Measurements from ENCODE around the gene PDCL2. TPM values are rescaled to one million over a fixed set of nuclear protein-coding genes. Genes with fewer than 3 reads are reported as not detected.

PDCL2 gene
- total RNA-seq, 1 experiment from 2014 or later, result not detected

DNA sequence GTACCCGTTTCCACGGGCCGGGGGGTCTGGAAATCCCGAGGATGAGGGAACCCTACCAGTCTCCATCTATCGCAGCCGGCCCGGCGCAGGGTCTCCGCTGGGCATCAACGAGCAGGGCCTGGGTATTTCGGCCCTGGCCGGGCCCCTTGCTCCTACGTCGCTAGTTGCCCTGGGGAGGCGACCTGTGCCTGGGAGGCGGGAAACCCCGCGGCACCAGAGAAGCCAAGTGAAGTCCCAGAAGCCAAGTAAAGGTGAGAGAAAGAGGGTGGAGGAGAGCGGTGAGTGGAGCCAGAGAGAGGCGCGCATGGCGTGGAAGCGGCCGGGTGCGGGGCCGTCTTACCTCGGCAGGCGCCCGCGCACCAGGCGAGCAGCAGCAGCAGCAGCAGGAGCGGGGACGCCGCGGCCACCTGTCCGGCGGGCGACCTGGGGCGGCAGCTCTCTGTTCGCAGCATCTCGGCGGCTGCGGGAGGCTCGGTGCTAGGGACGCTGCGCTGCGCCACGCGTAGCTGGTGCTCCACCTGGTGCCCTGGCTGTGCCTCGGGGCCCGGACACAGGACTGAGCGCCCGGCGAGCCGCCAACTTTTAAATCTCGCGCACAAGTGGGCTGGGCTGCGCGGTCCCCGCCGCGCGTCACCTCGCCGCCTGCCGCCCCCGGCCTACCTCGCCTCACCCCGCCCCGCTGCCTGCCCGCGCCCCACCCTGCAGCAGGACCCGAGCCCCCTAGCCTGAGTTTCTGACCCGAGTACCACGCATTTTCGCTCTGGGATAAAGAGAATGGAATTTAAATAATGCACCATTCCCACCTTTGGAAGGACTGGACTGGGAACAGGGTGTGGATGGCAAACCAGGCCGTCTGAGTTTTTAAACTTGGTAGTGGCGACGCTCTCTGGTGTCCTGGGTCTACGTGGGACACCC, 44.0 kb upstream of the PDCL2 start, which contains the start of gene NMU:
TSS of gene NMU (minus strand) at position 558 of the 915 bp plus-strand sequence. CDS start at position 452, 106 bp downstream.
- H3K79me2 ChIP-seq (ENCODE audit: low read length), result 0 out of 2 replicates have a peak, but pooled peaks cover 6% of the 10 kb centered on the region
- DNase-seq, result peak; percentile 79
- peak within 1 kb of the TSS; percentile 86 for H3K4me2 ChIP-seq (ENCODE audit: low read length)
- H3K9me3 ChIP-seq (ENCODE audit: low read length), result no peaks in the 10 kb centered on the region
- no TSS peak for BruUV-seq (replicated peaks)
- no peaks in the 10 kb centered on the region for H3K27me3 ChIP-seq (ENCODE audit: low read length)
- intact Hi-C loops (cut with micrococcal nuclease), result loop anchor here (2.0 to 10.0 kb wide), 5 partner anchors 84 to 664 kb away; no protein-coding TSS in a partner anchor
- peak within 1 kb of the TSS; percentile 69 for H3K4me3 ChIP-seq (ENCODE audit: low read length)
- no peaks in the 10 kb centered on the region for H3K9me2 ChIP-seq (replicated peaks; ENCODE audit: low read length)
- no peak within 1 kb of the TSS for H3K27ac ChIP-seq (ENCODE audit: low read length)
- POLR2A ChIA-PET (ENCODE audit: unreplicated experiment), result no interaction called here
- CTCF ChIA-PET, result interaction anchor here (0.6 to 1.0 kb wide), 2 partner anchors 191 to 665 kb away, joined by 3 to 4 read pairs; no protein-coding TSS in a partner anchor
- H3K4me1 ChIP-seq (ENCODE audit: insufficient read depth, low read length), result peaks cover 13% of the 10 kb centered on the region
- no peaks in the 10 kb centered on the region for H3K36me3 ChIP-seq (ENCODE audit: low read depth, low read length)
- ATAC-seq, result peak; percentile 84
- H3K9ac ChIP-seq (ENCODE audit: low read length), result peak within 1 kb of the TSS; percentile 32; the same call in 1 of the 2 replicates
- no peaks in the 10 kb centered on the region for H3F3A ChIP-seq (ENCODE audit: low read length, unreplicated experiment)
- peak within 1 kb of the TSS; percentile 88 for H2AFZ ChIP-seq (ENCODE audit: low read length)
- no peaks in the 10 kb centered on the region for H4K20me1 ChIP-seq (ENCODE audit: low read length)
- TF ChIP-seq EZH2 (IDR thresholded peaks at IDR 0.05; ENCODE audit: low read length, unreplicated experiment), result no peak
- TF ChIP-seq, protein P1, sequence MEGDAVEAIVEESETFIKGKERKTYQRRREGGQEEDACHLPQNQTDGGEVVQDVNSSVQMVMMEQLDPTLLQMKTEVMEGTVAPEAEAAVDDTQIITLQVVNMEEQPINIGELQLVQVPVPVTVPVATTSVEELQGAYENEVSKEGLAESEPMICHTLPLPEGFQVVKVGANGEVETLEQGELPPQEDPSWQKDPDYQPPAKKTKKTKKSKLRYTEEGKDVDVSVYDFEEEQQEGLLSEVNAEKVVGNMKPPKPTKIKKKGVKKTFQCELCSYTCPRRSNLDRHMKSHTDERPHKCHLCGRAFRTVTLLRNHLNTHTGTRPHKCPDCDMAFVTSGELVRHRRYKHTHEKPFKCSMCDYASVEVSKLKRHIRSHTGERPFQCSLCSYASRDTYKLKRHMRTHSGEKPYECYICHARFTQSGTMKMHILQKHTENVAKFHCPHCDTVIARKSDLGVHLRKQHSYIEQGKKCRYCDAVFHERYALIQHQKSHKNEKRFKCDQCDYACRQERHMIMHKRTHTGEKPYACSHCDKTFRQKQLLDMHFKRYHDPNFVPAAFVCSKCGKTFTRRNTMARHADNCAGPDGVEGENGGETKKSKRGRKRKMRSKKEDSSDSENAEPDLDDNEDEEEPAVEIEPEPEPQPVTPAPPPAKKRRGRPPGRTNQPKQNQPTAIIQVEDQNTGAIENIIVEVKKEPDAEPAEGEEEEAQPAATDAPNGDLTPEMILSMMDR (conservative IDR thresholded peaks at IDR 0.05; ENCODE audit: low read depth, low read length), result peak; percentile 43; the same call in 1 of the 2 replicates
- TF ChIP-seq EZH2phosphoT487 (IDR thresholded peaks at IDR 0.05; ENCODE audit: borderline replicate concordance, low read length), result peak; percentile 57; the same call in 1 of the 2 replicates

DNA sequence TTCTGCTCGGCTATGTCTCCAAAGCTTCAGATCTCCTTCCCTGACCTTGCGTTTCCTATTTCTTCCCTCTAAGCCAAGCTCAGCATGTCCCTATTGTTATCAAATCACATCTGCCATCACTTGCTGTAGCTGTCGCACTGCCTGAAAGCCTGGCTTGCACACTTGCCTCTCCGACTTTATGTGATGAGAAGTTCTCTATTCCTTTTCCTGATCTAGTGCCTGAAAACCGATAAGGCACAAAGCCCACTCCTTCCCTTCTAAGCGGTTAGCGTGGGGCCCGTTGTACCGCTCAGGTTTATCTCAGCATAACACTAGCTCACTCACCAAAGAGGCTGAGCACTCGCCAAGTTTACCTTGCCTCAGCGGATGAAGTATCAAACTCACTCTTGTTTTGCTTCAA, 43.2 kb upstream of the PDCL2 start:
- ChIA-PET POLR2A (ENCODE audit: unreplicated experiment) (interaction anchor here (0.6 kb wide), 1 partner anchor 208 kb away, joined by 3 read pairs; no protein-coding TSS in a partner anchor), CTCF (interaction anchor here (1.0 kb wide), 1 partner anchor 190 kb away, joined by 4 read pairs; no protein-coding TSS in a partner anchor)
- Histone ChIP-seq H3K9me3 (ENCODE audit: low read length) (no peaks in the 10 kb centered on the region), H3K4me2 (ENCODE audit: low read length) (peak overlapping the region; percentile 86), H3K4me1 (ENCODE audit: insufficient read depth, low read length) (peaks cover 13% of the 10 kb centered on the region), H3F3A (ENCODE audit: low read length, unreplicated experiment) (no peaks in the 10 kb centered on the region), H3K27ac (ENCODE audit: low read length) (no peak overlapping the region), H4K20me1 (ENCODE audit: low read length) (no peaks in the 10 kb centered on the region), H3K79me2 (ENCODE audit: low read length) (0 out of 2 replicates have a peak, but pooled peaks cover 6% of the 10 kb centered on the region), H2AFZ (ENCODE audit: low read length) (peak overlapping the region; percentile 88), H3K4me3 (ENCODE audit: low read length) (peak overlapping the region; percentile 69), H3K9me2 (replicated peaks; ENCODE audit: low read length) (no peaks in the 10 kb centered on the region), H3K9ac (ENCODE audit: low read length) (peak overlapping the region; percentile 32; the same call in 1 of the 2 replicates), H3K27me3 (ENCODE audit: low read length) (no peaks in the 10 kb centered on the region), H3K36me3 (ENCODE audit: low read depth, low read length) (no peaks in the 10 kb centered on the region)
- peak; percentile 26 for DNase-seq
- peak; percentile 39 for ATAC-seq
- TF ChIP-seq, protein P1 (conservative IDR thresholded peaks at IDR 0.05; ENCODE audit: low read depth, low read length), result no peak
- no peak for TF ChIP-seq EZH2 (IDR thresholded peaks at IDR 0.05; ENCODE audit: low read length, unreplicated experiment)
- TF ChIP-seq EZH2phosphoT487 (IDR thresholded peaks at IDR 0.05; ENCODE audit: borderline replicate concordance, low read length), result no peak
- intact Hi-C loops (cut with micrococcal nuclease), result loop anchor here (2.0 to 10.0 kb wide), 4 partner anchors 83 to 663 kb away; no protein-coding TSS in a partner anchor
- BruUV-seq (replicated peaks), result no TSS peak
